ENCODE data around the gene RELN. TPM values are rescaled to one million over a fixed set of nuclear protein-coding genes. Genes with fewer than 3 reads are reported as not detected.

The RELN gene
- polyA plus RNA-seq, 1 donor (not counting 4 experiments of a cell fraction or from before 2014, with no cell fraction given), result not detected

DNA sequence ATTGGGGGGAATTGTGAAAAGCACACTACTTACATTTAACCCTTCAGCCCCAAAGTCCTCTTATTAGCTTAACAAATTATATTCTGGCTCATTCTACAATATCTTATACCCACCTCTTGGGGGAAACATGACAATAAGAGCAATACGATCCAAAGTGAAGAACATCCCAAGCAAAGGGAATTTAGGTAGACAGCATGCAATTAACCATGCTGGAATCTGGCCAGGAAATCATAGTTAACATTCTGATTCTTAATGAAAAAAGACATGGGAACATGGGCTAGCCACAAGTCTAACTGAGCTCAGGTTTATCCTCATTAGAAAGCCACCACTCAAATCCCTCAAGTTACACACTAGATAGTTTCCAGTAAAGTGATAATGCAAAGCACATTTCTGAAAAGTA lies 301.5 kb downstream of the RELN start:
- H3K9me1 ChIP-seq (ENCODE audit: control insufficient read depth, extremely low read depth, insufficient read depth, low read length), result no peaks in the 10 kb centered on the region
- no peak overlapping the region for H3K4me2 ChIP-seq (ENCODE audit: control insufficient read depth, extremely low read depth, insufficient read depth, low read depth, low read length)
- no peak overlapping the region for H3K9ac ChIP-seq (ENCODE audit: control insufficient read depth, extremely low read depth, insufficient read depth, low read length)
- no peak overlapping the region for H2AFZ ChIP-seq (ENCODE audit: control insufficient read depth, low read length)
- H3K27ac ChIP-seq (ENCODE audit: control insufficient read depth, insufficient read depth, low read length), result no peak overlapping the region
- H3K4me3 ChIP-seq (ENCODE audit: control insufficient read depth in 2 of 3, extremely low read depth in 1 of 3, insufficient read depth in 2 of 3, low read depth in 1 of 3, low read length in 3 of 3), result no peak overlapping the region
- no peaks in the 10 kb centered on the region for H3K79me2 ChIP-seq (ENCODE audit: control insufficient read depth, insufficient read depth, low read length)
- H3K4me1 ChIP-seq (ENCODE audit: control insufficient read depth, extremely low read depth, insufficient read depth, low read length), result no peaks in the 10 kb centered on the region
- no peak for DNase-seq (ENCODE audit: low read depth, low spot score)
- no peaks in the 10 kb centered on the region for H3K9me3 ChIP-seq (ENCODE audit: control insufficient read depth, low read depth, low read length)
- TF ChIP-seq CTCF (optimal IDR thresholded peaks at IDR 0.05 in 1 of 3, IDR thresholded peaks at IDR 0.05 in 1 of 3, conservative IDR thresholded peaks at IDR 0.05 in 1 of 3; ENCODE audit: extremely low read depth in 1 of 3, insufficient read depth in 2 of 3, low read length in 3 of 3) (no peak), EZH2 (IDR thresholded peaks at IDR 0.05; ENCODE audit: low read length) (no peak)
- H4K20me1 ChIP-seq (ENCODE audit: control insufficient read depth, extremely low read depth, insufficient read depth, low read length), result no peaks in the 10 kb centered on the region
- H3K27me3 ChIP-seq (ENCODE audit: control insufficient read depth, extremely low read depth, insufficient read depth, low read length), result no peaks in the 10 kb centered on the region
- H3K36me3 ChIP-seq (ENCODE audit: control insufficient read depth in 2 of 2, extremely low read depth in 1 of 2, insufficient read depth in 2 of 2, low read length in 2 of 2), result no peaks in the 10 kb centered on the region
- dilution Hi-C loops (cut with MboI; ENCODE audit: extremely low pct_ligation_motif_present, low sequenced_read_pairs), result no loop called here
- FAIRE-seq, result no peak

GRCh38 chr7:103687272-103687671 lies 302.2 kb downstream of the RELN start:
- Histone ChIP-seq H3K9me3 (ENCODE audit: control insufficient read depth, low read depth, low read length) (no peaks in the 10 kb centered on the region), H3K27me3 (ENCODE audit: control insufficient read depth, extremely low read depth, insufficient read depth, low read length) (no peaks in the 10 kb centered on the region), H3K4me3 (ENCODE audit: control insufficient read depth in 2 of 3, extremely low read depth in 1 of 3, insufficient read depth in 2 of 3, low read depth in 1 of 3, low read length in 3 of 3) (no peak overlapping the region), H2AFZ (ENCODE audit: control insufficient read depth, low read length) (no peak overlapping the region), H3K4me1 (ENCODE audit: control insufficient read depth, extremely low read depth, insufficient read depth, low read length) (no peaks in the 10 kb centered on the region), H3K9me1 (ENCODE audit: control insufficient read depth, extremely low read depth, insufficient read depth, low read length) (no peaks in the 10 kb centered on the region), H3K27ac (ENCODE audit: control insufficient read depth, insufficient read depth, low read length) (no peak overlapping the region), H4K20me1 (ENCODE audit: control insufficient read depth, extremely low read depth, insufficient read depth, low read length) (no peaks in the 10 kb centered on the region), H3K4me2 (ENCODE audit: control insufficient read depth, extremely low read depth, insufficient read depth, low read depth, low read length) (no peak overlapping the region), H3K36me3 (ENCODE audit: control insufficient read depth in 2 of 2, extremely low read depth in 1 of 2, insufficient read depth in 2 of 2, low read length in 2 of 2) (no peaks in the 10 kb centered on the region), H3K9ac (ENCODE audit: control insufficient read depth, extremely low read depth, insufficient read depth, low read length) (no peak overlapping the region), H3K79me2 (ENCODE audit: control insufficient read depth, insufficient read depth, low read length) (no peaks in the 10 kb centered on the region)
- DNase-seq (ENCODE audit: low read depth, low spot score) (no peak), FAIRE-seq (no peak)
- no peak for TF ChIP-seq CTCF (optimal IDR thresholded peaks at IDR 0.05 in 1 of 3, IDR thresholded peaks at IDR 0.05 in 1 of 3, conservative IDR thresholded peaks at IDR 0.05 in 1 of 3; ENCODE audit: extremely low read depth in 1 of 3, insufficient read depth in 2 of 3, low read length in 3 of 3)
- no peak for TF ChIP-seq EZH2 (IDR thresholded peaks at IDR 0.05; ENCODE audit: low read length)
- dilution Hi-C loops (cut with MboI; ENCODE audit: extremely low pct_ligation_motif_present, low sequenced_read_pairs), result no loop called here

Data from keratinocyte (primary cell).